Body of pancreas (tissue), 4 donors: Measurements from ENCODE around the gene TSPEAR.

Source experiments
- POLR2A ChIP-seq, 3 donors: fragments of 450-650 bp; IDR thresholded peaks; one replicate each; pipeline ENCODE4 v1.6.1; 2016; ENCODE audit warnings: antibody characterized with exemption in 3 of 3, mild to moderate bottlenecking in 2 of 3
- TF ChIP-seq, protein P1 (sequence below), 7 experiments: fragments of 450-650 bp in 4 of 7; fragments of 200-600 bp in 3 of 7; sonication (generic) in 3 of 7; IDR thresholded peaks; one replicate each; pipeline ENCODE4 v1.5.1; 2016 to 2019; ENCODE audit warnings: antibody characterized with exemption in 7 of 7

DNA sequence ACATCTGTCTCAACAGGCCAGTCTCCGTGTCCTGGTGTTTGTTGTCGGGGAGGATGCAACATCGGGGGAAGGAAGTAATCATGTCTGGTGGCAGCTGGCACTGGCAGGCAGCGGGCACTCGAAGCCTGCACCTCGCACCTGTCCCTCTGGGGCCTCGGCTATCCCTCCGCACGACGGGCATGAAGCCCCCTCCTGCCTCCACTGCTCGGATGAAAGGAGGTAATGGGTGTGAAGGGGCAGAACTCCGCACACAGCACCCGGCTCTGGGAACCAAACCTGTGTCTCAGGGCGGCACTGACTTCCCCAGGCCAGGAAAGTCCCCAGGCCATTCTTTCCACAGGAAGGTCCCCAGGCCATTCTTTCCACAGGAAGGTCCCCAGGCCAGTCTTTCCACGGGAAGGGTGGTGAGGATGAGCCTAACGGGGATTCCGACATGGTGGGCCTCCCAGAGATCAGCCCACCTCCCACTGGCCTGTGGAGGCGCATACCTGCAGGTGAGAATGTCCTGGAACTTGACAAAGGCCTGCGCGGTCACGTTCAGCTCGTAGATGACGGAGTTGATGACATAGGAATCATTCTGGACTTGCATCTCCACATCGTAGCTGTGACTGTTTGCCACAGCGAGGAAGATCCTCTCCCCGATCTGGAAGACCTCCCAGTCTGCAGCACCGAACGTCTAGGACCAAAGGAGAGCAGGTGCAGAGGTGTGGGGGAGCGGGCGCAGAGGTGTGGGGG lies 202.5 kb downstream of the TSPEAR start:
- TF ChIP-seq, protein P1, sequence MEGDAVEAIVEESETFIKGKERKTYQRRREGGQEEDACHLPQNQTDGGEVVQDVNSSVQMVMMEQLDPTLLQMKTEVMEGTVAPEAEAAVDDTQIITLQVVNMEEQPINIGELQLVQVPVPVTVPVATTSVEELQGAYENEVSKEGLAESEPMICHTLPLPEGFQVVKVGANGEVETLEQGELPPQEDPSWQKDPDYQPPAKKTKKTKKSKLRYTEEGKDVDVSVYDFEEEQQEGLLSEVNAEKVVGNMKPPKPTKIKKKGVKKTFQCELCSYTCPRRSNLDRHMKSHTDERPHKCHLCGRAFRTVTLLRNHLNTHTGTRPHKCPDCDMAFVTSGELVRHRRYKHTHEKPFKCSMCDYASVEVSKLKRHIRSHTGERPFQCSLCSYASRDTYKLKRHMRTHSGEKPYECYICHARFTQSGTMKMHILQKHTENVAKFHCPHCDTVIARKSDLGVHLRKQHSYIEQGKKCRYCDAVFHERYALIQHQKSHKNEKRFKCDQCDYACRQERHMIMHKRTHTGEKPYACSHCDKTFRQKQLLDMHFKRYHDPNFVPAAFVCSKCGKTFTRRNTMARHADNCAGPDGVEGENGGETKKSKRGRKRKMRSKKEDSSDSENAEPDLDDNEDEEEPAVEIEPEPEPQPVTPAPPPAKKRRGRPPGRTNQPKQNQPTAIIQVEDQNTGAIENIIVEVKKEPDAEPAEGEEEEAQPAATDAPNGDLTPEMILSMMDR (IDR thresholded peaks at IDR 0.05) = no peak
- no peak for TF ChIP-seq POLR2A (IDR thresholded peaks at IDR 0.05)
